ENCODE data around the gene NDE1.

GRCh38 chr16:15714393-15715172 lies 64.5 kb downstream of the NDE1 start:
- no peak for TF ChIP-seq EZH2 (IDR thresholded peaks at IDR 0.05; ENCODE audit: borderline replicate concordance, low read length)
- no peak for TF ChIP-seq CTCF (conservative IDR thresholded peaks at IDR 0.05 in 1 of 2, IDR thresholded peaks at IDR 0.05 in 1 of 2; ENCODE audit: extremely low read depth in 1 of 2, insufficient read depth in 1 of 2, low read depth in 1 of 2, low read length in 2 of 2)

All from mammary epithelial cell (primary cell).